ENCODE data around the gene SLC1A4. TPM values are rescaled to one million over a fixed set of nuclear protein-coding genes. Genes with fewer than 3 reads are reported as not detected.
A peak's percentile ranks its signal among the peaks of the same experiment; 100 is the strongest.

SLC1A4 gene
- polyA plus RNA-seq, 6 donors from 2014 or later, result 2.1 to 5.8 (median 3.0) TPM

GRCh38 chr2:65040400-65041261 is 51.4 kb downstream of the SLC1A4 start:
- H3K4me3 Mint-ChIP-seq, result peak overlapping the region in 3 of 8 donors; percentile 34 to 52 (median 49)
- ATAC-seq (ENCODE audit: low read depth in 2 of 2) (peak; percentile 96 to 98), DNase-seq (peak; percentile 68)
- H3K9me3 Mint-ChIP-seq, result peaks cover 5 to 17% (median 11%) of the 10 kb centered on the region in 7 donors
- peak overlapping the region in 5 of 6 donors; percentile 60 to 82 (median 63) for H3K27ac Mint-ChIP-seq
- H3K4me1 Mint-ChIP-seq, result peaks cover 34 to 43% (median 35%) of the 10 kb centered on the region in 3 donors
- H3K27me3 Mint-ChIP-seq, result no peaks in the 10 kb centered on the region
- peaks cover 17 to 40% of the 10 kb centered on the region in 2 donors for H3K36me3 Mint-ChIP-seq

- Mint-ChIP-seq H3K4me1 (peaks cover 24 to 44% (median 28%) of the 10 kb centered on the region in 3 donors), H3K4me3 (no peak overlapping the region), H3K36me3 (peaks cover 17 to 32% of the 10 kb centered on the region in 2 donors), H3K27ac (peak overlapping the region in 2 of 6 donors; percentile 19 to 27), H3K9me3 (peaks cover 5 to 17% (median 11%) of the 10 kb centered on the region in 7 donors), H3K27me3 (no peaks in the 10 kb centered on the region)
- DNase-seq (no peak), ATAC-seq (ENCODE audit: low read depth in 2 of 2) (no peak)
Measured at GRCh38 chr2:65043001-65043400, 53.8 kb downstream of the SLC1A4 start.

DNA sequence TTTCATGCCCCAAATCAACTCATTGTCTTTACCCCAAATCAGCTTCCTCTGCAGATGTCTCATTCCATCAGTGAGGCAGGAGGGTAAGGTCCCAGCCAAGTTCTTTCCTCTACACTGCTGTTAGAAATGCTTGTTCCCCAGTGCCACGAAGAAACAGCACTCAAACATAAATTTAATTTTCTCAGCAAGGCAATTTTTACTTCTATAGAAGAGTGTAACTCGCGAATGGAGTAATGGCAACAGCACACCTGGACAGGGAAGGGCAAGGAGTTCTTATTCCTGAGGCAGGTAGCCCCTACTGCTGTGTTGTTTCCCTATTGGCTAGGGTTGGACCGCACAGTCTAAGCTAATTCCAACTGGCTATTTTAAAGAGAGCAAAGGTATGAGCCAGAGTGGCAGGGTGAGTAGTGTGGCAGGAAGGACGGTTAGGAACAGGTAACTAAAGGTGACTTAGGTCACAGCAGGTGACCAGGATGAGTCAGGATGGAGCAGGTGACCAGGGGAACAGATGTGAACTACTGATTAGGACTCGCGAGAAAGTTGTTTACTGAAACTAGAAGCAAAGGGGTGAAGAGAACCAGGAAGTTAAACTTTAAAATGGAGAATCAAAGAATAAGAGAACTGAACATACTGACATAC is 55.0 kb downstream of the SLC1A4 start:
- H3K4me3 Mint-ChIP-seq, result peak overlapping the region in 1 of 8 donors; percentile 40
- peak overlapping the region in 2 of 6 donors; percentile 39 to 77 for H3K27ac Mint-ChIP-seq
- ATAC-seq (ENCODE audit: low read depth in 2 of 2) (no peak), DNase-seq (no peak)
- peaks cover 23 to 34% of the 10 kb centered on the region in 2 donors for H3K36me3 Mint-ChIP-seq
- peaks cover 25 to 48% (median 28%) of the 10 kb centered on the region in 3 donors for H3K4me1 Mint-ChIP-seq
- no peaks in the 10 kb centered on the region for H3K27me3 Mint-ChIP-seq
- H3K9me3 Mint-ChIP-seq, result peaks cover 5 to 17% (median 13%) of the 10 kb centered on the region in 7 donors

DNA sequence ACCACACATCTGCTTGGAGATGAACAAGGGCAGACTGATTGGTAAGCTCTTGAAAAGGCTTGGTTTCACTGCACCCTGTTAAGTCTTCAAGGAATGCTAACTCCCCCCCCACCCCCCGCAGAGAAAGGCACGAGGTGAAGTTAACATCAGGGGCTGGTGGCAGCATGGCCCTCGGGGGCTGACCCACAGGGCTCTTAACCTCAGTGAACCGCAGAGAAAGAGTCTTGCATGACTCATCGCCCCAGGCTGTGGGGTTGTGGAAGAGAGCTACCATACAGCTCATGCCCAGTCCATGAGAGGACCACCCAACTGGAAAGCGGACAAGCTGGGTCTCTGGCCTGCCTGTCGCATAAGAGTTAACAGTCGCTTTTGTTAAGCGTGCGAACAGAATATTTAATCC is 56.5 kb downstream of the SLC1A4 start:
- DNase-seq (no peak), ATAC-seq (ENCODE audit: low read depth in 2 of 2) (no peak)
- H3K27ac Mint-ChIP-seq, result no peak overlapping the region
- H3K36me3 Mint-ChIP-seq, result peaks cover 23 to 34% of the 10 kb centered on the region in 2 donors
- H3K27me3 Mint-ChIP-seq, result no peaks in the 10 kb centered on the region
- no peak overlapping the region for H3K4me3 Mint-ChIP-seq
- H3K4me1 Mint-ChIP-seq, result peaks cover 14 to 36% (median 17%) of the 10 kb centered on the region in 3 donors
- peaks cover 5 to 17% (median 13%) of the 10 kb centered on the region in 7 donors for H3K9me3 Mint-ChIP-seq

DNA sequence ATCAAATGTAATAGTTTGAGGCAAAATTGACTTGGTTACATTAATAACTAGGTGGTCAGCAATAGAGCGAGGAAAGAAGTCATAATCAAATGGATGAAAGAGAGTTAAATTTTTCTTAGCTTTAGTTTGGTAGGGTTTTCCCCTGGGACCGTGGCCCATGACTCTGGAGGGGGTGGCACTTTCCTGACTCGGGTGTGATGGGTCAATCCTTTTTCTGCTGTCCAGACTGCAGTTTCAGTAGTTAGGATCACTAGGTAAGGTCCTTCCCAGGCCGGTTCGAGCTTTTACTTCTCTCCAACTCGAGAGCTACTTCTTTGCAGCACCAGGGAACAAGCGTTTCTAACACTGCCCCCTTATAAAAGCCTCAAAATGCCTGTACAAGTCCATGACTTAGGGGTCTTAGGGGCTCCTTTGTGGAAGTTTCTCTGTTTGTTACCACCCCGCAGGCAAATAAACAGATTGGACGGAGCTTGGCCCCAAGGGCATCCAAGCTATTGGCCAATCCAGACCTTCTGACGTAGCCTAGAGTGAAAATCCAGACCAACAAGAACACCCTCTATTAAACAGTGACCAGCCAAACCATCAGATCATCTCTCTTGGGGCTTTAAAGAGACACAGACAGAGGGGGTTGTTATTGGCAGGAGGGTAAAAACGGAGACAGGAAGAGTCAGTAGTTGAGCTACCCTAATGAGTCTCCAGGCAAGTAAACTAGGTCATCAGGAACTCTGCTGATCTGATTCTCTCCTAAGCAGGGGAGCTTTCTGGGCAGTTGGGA is 57.6 kb downstream of the SLC1A4 start:
- DNase-seq, result no peak
- ATAC-seq (ENCODE audit: low read depth in 2 of 2), result no peak
- H3K4me1 Mint-ChIP-seq, result peaks cover 18 to 45% (median 26%) of the 10 kb centered on the region in 3 donors
- H3K27me3 Mint-ChIP-seq, result no peaks in the 10 kb centered on the region
- peak overlapping the region in 1 of 6 donors; percentile 79 for H3K27ac Mint-ChIP-seq
- no peak overlapping the region for H3K4me3 Mint-ChIP-seq
- peaks cover 34 to 35% of the 10 kb centered on the region in 2 donors for H3K36me3 Mint-ChIP-seq
- H3K9me3 Mint-ChIP-seq, result peaks cover 6 to 17% (median 13%) of the 10 kb centered on the region in 7 donors

GRCh38 chr2:65049010-65049639 is 59.9 kb downstream of the SLC1A4 start:
- Mint-ChIP-seq H3K27me3 (no peaks in the 10 kb centered on the region), H3K36me3 (peaks cover 24 to 33% of the 10 kb centered on the region in 2 donors), H3K27ac (peak overlapping the region in 3 of 6 donors; percentile 19 to 43 (median 34)), H3K4me1 (peaks cover 38 to 60% (median 44%) of the 10 kb centered on the region in 3 donors), H3K9me3 (peaks cover 5 to 11% (median 9%) of the 10 kb centered on the region in 7 donors), H3K4me3 (no peak overlapping the region)
- no peak for ATAC-seq (ENCODE audit: low read depth in 2 of 2)
- no peak for DNase-seq

GRCh38 chr2:65050931-65051330 is 61.7 kb downstream of the SLC1A4 start:
- no peaks in the 10 kb centered on the region for H3K27me3 Mint-ChIP-seq
- ATAC-seq (ENCODE audit: low read depth in 2 of 2) (no peak), DNase-seq (no peak)
- peaks cover 40 to 72% (median 59%) of the 10 kb centered on the region in 3 donors for H3K4me1 Mint-ChIP-seq
- H3K4me3 Mint-ChIP-seq, result no peak overlapping the region
- peaks cover 0 to 2% (median 0%) of the 10 kb centered on the region in 7 donors for H3K9me3 Mint-ChIP-seq
- peak overlapping the region in 2 of 6 donors; percentile 33 to 37 for H3K27ac Mint-ChIP-seq
- H3K36me3 Mint-ChIP-seq, result peaks cover 8 to 18% of the 10 kb centered on the region in 2 donors

GRCh38 chr2:65053199-65053598 is 64.0 kb downstream of the SLC1A4 start:
- Mint-ChIP-seq H3K9me3 (peaks cover 0 to 1% (median 0%) of the 10 kb centered on the region in 7 donors), H3K4me1 (peaks cover 48 to 71% (median 66%) of the 10 kb centered on the region in 3 donors), H3K36me3 (peaks cover 8 to 18% of the 10 kb centered on the region in 2 donors), H3K4me3 (peak overlapping the region; percentile 69 to 99 (median 85)), H3K27me3 (no peaks in the 10 kb centered on the region), H3K27ac (peak overlapping the region; percentile 91 to 99 (median 95))
- peak; percentile 82 for DNase-seq
- peak; percentile 43 to 51 for ATAC-seq (ENCODE audit: low read depth in 2 of 2)

DNA sequence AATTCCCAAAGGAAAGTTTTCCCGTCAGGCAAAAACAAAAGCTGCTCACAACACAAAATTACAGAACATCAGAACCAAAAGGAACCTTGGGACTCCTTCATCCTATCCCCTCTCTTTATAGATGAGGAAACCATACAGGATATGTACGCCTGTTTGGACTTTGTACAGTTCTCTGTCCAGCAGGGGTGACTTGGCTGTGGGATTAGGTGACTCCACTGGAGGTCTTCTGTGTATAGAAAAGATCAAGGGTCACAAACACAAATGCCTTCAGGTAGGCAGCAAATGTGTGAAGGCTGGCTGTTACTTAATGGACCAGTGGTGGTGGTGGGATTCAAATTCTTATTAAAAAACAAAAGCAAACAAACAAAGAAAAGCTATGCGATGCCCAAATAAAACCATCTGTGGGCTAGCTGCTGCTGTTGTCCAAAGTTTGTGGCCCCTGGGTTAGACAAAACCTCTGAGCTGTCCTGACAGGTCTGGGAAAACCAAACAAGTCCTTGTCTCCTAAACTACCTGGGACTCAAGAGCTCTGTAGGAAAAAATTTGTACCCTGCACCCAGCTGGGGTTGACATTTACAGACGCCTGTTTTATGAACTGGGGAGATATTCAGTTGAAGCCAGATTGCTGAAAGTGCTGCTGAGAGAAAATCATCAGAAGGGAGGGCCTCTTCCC is 65.7 kb downstream of the SLC1A4 start:
- Mint-ChIP-seq H3K9me3 (peaks cover 0 to 1% (median 0%) of the 10 kb centered on the region in 7 donors), H3K4me3 (peak overlapping the region; percentile 85 to 100 (median 97)), H3K36me3 (peaks cover 0 to 12% of the 10 kb centered on the region in 2 donors), H3K4me1 (peaks cover 47 to 79% (median 79%) of the 10 kb centered on the region in 3 donors), H3K27me3 (no peaks in the 10 kb centered on the region), H3K27ac (peak overlapping the region; percentile 88 to 99 (median 98))
- DNase-seq (no peak), ATAC-seq (ENCODE audit: low read depth in 2 of 2) (no peak)

GRCh38 chr2:65055422-65056214 is 66.4 kb downstream of the SLC1A4 start:
- Mint-ChIP-seq H3K27ac (peak overlapping the region; percentile 88 to 99 (median 98)), H3K9me3 (peaks cover 0 to 1% (median 0%) of the 10 kb centered on the region in 7 donors), H3K4me3 (peak overlapping the region; percentile 85 to 100 (median 97)), H3K36me3 (peaks cover 0 to 12% of the 10 kb centered on the region in 2 donors), H3K4me1 (peaks cover 47 to 80% (median 78%) of the 10 kb centered on the region in 3 donors), H3K27me3 (no peaks in the 10 kb centered on the region)
- peak; percentile 54 to 62 for ATAC-seq (ENCODE audit: low read depth in 2 of 2)
- peak; percentile 84 for DNase-seq
